OCI-LY1 (cell line): ENCODE results near the gene SLC38A8.

Source experiments
- CTCF ChIP-seq: fragments of 200-600 bp; sonication (generic), shearing (Covaris generic); IDR thresholded peaks from 2 replicates; pipeline ENCODE4 v1.5.1; 2017; ENCODE audit warnings: mild to moderate bottlenecking, antibody characterized with exemption, low read length, moderate library complexity, mixed read lengths
- EZH2 ChIP-seq: fragments of 200-600 bp; sonication (generic), shearing (Covaris generic); IDR thresholded peaks from 2 replicates; pipeline ENCODE4 v1.8.0; 2017; ENCODE audit warnings: borderline replicate concordance, mixed run types, mild to moderate bottlenecking, antibody characterized with exemption, low read length, moderate library complexity, mixed read lengths

GRCh38 chr16:84072014-84072413, 29.4 kb upstream of the SLC38A8 start:
- no peak for TF ChIP-seq EZH2
- no peak for TF ChIP-seq CTCF
